Urinary bladder (tissue), 4 donors: ENCODE data around the gene TEF. TPM values are rescaled to one million over a fixed set of nuclear protein-coding genes. Genes with fewer than 3 reads are reported as not detected.

ENCODE experiments used
- DNase-seq: peaks from one replicate; pipeline ENCODE4 v3.0.0-alpha.2; 2015; ENCODE audit errors: extremely low spot score
- H3K27ac ChIP-seq: one replicate; pipeline ENCODE4 v1.5.1; 2013; ENCODE audit warnings: low read depth, mild to moderate bottlenecking, moderate library complexity
- H3K36me3 ChIP-seq: one replicate; pipeline ENCODE4 v1.6.1; 2013; ENCODE audit warnings: mild to moderate bottlenecking, moderate library complexity; ENCODE audit not compliant: insufficient read depth
- H3K4me1 ChIP-seq: one replicate; pipeline ENCODE4 v1.6.1; 2013; ENCODE audit warnings: mild to moderate bottlenecking, moderate library complexity; ENCODE audit not compliant: insufficient read depth
- H3K4me3 ChIP-seq: one replicate; pipeline ENCODE4 v1.5.1; 2013; ENCODE audit warnings: low read depth, low read length
- WGBS: extraction: QIAGEN DNeasy Blood & Tissue Kit; methylation state at CpG from one replicate; pipeline ENCODE4 v1.1.7; 2013; 5-methylcytosine and 5-hydroxymethylcytosine counted together
- polyA plus RNA-seq: library from polyadenylated mRNA; stranded (reverse); fragments of 200-250 nt; gene quantifications from one replicate; pipeline ENCODE4 v1.2.3, GENCODE V29; 2013
- total RNA-seq: library from RNA; depleted of rRNA; stranded (reverse); fragments of >200 nt; gene quantifications from one replicate; pipeline ENCODE4 v1.2.3, GENCODE V29; 2014
- donor health status: healthy with polysubstance abuse.
- donor health status: healthy.

The TEF gene, protein sequence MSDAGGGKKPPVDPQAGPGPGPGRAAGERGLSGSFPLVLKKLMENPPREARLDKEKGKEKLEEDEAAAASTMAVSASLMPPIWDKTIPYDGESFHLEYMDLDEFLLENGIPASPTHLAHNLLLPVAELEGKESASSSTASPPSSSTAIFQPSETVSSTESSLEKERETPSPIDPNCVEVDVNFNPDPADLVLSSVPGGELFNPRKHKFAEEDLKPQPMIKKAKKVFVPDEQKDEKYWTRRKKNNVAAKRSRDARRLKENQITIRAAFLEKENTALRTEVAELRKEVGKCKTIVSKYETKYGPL
- total RNA-seq (9.0 TPM), polyA plus RNA-seq (32.1 TPM)

DNA sequence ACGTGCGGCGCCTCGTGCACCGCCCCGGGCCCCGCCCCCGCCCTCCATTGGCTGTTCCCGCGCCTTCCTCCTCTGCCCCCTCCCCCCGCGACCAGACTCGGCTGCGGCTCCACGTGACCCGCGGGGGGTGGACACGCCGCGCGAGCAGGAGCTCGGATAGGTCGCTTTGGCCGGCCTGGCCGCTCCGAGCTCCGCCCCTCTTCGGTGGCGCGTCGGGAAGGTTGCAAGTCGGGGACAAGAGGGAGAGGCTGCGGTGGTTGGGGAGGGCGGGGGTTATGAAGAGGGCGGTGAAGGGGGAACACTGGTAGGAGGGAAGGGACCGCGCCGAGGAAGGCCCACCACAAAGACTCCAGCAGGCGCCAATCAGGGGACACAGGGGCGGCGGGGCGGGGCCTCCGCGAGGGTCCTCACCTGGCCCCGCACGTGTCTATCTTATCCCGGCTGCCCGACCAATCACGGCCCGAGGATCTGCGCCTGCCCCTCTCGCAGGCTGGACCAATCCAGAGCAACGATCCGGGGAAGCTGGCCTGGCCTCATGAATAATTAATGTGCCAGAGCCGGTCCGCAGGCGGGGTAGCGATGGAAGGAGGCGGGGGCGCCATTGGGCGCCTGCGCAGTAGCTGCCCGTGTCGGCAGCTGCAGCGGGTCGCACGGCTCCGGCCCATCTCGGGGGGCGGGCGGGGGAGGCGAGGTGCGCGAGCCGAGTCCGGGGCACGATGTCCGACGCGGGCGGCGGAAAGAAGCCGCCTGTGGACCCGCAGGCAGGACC lies at the start of gene TEF:
Gene TEF (plus strand): TSS at position 614 of the 769 bp plus-strand sequence. CDS start 103 bp downstream, at position 717.
- H3K4me3 ChIP-seq, result peak within 1 kb of the TSS; percentile 72
- peak; percentile 97 for DNase-seq
- H3K36me3 ChIP-seq, result no peaks in the 10 kb centered on the region
- peaks cover 4% of the 10 kb centered on the region for H3K4me1 ChIP-seq
- under 1% methylated on average over 84 of the region's 84 CpGs for WGBS
- H3K27ac ChIP-seq, result peak within 1 kb of the TSS; percentile 96

DNA sequence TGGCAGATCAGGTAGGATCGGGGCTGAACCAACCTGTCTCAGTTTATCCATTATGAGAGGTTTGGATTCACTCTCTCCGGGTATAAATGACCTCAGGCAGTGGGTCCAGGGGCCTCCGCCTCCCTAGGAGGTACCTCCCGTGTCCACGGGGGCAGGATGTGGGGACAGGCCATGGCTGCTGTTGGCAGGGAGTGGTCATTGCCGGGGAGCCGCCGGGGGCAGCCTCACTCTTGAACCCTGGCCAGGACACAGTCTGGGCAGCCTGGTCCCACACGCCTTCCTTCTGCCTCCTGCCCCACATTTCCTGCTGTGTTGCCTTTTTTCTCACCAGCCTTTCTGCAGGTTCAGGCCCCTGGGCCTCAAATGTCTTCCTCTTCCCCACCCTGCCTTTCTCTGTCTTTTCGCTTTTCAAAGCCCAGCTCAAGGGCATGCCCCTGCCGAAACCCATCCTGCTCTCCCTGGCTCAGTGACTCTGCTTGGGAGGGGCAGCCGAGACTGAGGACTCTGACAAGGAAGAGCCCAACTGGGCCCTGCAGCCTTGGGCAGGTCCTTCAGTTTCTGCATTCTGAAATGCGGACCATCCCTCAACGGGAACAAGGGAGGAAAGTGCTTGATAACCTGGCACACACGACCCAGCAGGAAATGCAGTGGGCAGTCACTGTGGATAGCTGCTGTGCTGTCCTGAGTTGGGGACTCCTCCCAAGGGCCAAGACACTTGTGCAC lies 49.4 kb upstream of the TEF start:
- Histone ChIP-seq H3K4me1 (no peaks in the 10 kb centered on the region), H3K36me3 (peaks cover 6% of the 10 kb centered on the region), H3K4me3 (no peak overlapping the region), H3K27ac (no peak overlapping the region)
- no peak for DNase-seq
- 91% methylated on average over 15 of the region's 15 CpGs for WGBS

DNA sequence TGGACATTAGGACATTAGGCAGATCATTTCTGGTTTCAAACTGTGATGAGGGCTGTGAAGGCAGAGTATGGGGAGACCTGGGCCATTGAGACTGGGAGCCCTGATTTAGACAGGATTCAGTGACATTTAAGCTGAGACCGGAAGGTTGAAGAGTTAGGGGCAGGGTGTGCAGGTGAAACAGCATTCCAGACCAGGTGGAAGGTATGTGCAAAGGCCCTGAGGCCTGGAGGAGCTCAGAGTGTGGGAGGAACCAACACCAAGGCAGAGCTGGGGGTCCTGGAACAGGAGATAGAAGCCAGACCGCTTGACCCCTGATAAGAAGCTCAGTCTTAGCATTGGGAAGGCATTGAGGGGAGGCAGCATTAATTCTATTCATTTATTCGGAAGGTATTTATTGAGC lies 47.9 kb upstream of the TEF start:
- Histone ChIP-seq H3K27ac (no peak overlapping the region), H3K36me3 (peaks cover 5% of the 10 kb centered on the region), H3K4me3 (no peak overlapping the region), H3K4me1 (no peaks in the 10 kb centered on the region)
- WGBS, result 95% methylated on average over 3 of the region's 3 CpGs
- DNase-seq, result no peak

DNA sequence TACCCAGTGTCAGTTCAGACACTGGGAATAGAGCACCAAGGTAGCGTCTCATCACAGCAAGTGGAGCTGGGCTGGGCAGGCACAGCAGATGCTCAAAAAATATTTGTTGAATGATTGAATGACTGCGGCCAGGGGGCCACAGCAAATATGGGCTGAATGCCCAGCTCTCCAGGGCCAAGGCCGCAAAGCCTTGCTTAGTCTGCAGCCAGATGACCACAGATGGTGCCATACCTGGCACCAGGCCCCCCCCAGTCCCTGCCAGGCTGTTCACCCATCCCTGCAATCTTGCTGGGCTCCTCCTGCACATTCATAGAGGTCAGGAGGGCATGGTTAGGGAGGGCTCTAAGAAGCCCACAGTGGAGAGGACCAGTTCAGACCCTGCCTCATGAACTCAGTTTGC lies 47.5 kb upstream of the TEF start:
- Histone ChIP-seq H3K36me3 (peaks cover 5% of the 10 kb centered on the region), H3K27ac (no peak overlapping the region), H3K4me1 (no peaks in the 10 kb centered on the region), H3K4me3 (no peak overlapping the region)
- WGBS, result 92% methylated on average over 3 of the region's 3 CpGs
- no peak for DNase-seq

DNA sequence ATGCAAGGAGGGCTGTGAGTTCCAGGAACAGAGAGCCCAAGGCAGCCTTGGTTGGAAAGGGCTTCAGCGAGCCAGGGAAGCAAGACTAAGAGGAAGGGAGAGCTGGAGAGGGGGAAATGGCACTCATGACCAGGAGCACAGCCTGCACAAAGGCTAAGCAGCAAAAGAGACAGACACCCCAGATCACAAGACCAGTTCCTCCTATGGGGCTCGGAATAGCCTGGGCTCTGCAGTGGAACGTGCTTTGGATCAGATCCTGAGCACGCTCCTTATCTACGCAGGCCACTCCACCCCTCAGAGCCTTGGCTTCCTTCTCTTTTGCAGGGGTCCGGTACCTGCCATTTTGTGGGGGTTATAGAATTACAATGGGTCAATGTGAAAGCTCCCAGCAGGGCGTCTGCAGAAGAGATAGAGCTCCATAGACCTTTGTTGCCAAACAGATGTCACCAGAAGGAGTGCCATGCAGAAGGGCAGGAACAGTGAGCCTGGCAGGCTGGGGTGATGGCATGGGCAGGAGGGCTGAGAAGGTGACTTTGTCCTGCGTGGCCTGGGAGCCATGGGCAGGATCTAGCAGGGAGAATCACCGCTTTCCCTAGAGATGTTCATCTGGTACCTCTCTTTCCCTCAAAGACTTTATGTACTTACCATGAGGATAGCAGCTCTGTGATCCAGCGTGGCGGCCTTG lies 46.6 kb upstream of the TEF start:
- Histone ChIP-seq H3K4me1 (no peaks in the 10 kb centered on the region), H3K27ac (no peak overlapping the region), H3K4me3 (no peak overlapping the region), H3K36me3 (peaks cover 3% of the 10 kb centered on the region)
- 97% methylated on average over 11 of the region's 11 CpGs for WGBS
- DNase-seq, result no peak

DNA sequence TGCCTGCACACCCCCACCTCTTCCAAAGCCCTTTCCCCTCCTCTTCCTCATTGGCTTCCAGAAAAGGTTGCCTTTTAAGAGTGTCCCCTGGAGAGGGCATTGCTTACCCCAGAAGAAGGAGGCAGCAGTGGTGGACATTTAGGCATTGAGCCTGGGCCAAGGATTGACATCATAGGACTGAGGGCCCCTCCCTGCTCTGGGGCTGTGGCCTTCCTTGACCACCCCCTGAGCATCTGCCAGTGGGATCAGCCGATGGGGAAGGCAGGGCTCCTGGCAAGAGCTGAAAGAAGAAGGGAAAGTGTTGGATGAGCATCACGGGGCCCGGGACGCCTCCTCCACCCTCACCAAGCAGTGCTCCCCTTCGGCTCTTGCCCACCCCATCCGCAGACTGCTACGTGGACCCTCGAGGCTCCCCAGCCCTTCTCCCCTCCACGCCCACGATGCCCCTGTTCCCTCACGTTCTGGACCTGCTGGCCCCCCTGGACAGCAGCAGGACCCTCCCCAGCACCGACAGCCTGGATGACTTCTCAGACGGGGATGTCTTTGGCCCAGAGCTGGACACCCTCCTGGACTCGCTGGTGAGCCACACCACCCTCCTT lies 43.0 kb upstream of the TEF start:
- WGBS, result 81% methylated on average over 14 of the region's 14 CpGs
- Histone ChIP-seq H3K4me3 (no peak overlapping the region), H3K36me3 (peaks cover 2% of the 10 kb centered on the region)

DNA sequence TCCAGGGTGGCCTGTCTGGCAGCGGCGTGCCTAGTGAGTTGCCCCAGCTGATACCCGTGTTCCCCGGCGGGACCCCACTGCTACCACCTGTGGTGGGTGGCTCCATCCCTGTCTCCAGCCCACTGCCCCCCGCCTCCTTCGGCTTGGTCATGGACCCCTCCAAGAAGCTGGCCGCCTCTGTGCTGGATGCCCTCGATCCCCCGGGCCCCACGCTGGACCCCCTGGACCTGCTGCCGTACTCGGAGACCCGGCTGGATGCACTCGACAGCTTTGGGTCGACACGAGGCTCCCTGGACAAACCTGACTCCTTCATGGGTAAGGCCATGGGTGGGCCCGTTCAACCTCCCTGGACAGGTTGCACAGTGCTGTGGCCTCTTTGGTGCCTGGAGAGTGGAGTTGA lies 41.9 kb upstream of the TEF start:
- Histone ChIP-seq H3K27ac (no peak overlapping the region), H3K36me3 (peaks cover 2% of the 10 kb centered on the region), H3K4me3 (no peak overlapping the region), H3K4me1 (no peaks in the 10 kb centered on the region)
- WGBS, result 93% methylated on average over 18 of the region's 18 CpGs
- DNase-seq, result no peak

More for the DNA sequence above, 43.0 kb upstream of the TEF start:
- no peak overlapping the region for H3K27ac ChIP-seq
- H3K4me1 ChIP-seq, result no peaks in the 10 kb centered on the region
- no peak for DNase-seq

DNA sequence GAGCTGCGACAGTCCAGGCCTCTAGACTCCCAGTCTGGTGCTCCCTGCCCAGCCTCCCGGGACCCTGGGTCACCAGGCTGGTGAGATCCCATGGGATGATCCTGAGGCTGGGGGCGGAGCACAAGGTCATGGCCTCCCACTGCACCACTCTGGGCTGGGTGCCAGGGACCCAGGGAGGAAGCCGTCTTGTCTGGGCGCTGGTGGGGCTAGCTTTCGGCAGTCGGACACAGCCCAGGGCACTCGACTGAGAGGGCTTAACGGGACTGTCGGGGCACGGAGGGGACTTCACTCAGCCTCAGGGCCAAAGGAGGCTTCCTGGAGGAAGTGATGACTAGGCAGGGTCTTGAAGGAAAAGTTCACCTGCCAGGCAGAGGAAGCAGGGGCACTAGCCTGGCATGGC lies 41.4 kb upstream of the TEF start:
- DNase-seq, result no peak
- peaks cover 2% of the 10 kb centered on the region for H3K36me3 ChIP-seq
- no peak overlapping the region for H3K4me3 ChIP-seq
- 70% methylated on average over 11 of the region's 11 CpGs for WGBS
- no peaks in the 10 kb centered on the region for H3K4me1 ChIP-seq
- no peak overlapping the region for H3K27ac ChIP-seq

DNA sequence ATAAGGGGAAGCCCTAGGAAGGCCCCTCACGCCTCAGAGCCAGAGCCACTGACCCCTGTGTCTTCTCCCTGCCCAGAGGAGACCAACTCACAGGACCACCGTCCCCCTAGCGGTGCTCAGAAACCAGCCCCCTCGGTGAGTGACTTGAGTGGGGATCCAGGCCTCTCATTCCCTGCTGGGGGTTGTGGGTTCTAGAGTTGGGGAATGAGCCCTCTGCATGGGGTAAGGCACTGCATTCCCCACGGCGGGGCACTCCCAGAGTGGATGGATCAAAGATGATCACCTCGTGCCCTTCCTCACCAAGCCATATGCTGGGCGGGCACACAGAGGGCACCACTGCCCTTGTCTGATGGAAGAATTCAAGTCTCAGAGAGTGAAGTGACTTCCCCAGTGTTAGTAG lies 40.7 kb upstream of the TEF start:
- H3K36me3 ChIP-seq, result peaks cover 2% of the 10 kb centered on the region
- no peak for DNase-seq
- WGBS, result 94% methylated on average over 8 of the region's 8 CpGs
- no peak overlapping the region for H3K27ac ChIP-seq
- H3K4me1 ChIP-seq, result no peaks in the 10 kb centered on the region
- no peak overlapping the region for H3K4me3 ChIP-seq

DNA sequence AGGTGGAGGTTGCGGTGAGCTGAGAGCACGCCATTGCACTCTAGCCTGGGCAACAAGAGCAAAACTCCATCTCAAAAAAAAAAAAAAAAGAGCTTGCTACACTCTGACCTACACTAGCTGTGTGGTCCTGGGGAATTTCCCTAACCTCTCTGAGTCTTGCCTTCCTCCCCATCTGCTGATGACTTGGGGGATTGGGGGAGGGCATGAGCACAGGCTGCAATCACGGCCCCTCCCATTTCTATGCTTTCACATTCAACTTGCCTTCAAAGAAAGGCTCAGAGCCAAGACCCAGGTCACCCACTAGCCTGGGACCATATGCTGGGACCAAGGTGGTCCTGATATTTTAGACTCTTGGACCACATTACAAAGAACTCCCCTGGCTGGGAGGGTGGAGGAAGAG lies 39.8 kb upstream of the TEF start:
- Histone ChIP-seq H3K27ac (no peak overlapping the region), H3K4me1 (no peaks in the 10 kb centered on the region), H3K36me3 (peaks cover 2% of the 10 kb centered on the region), H3K4me3 (no peak overlapping the region)
- WGBS, result 92% methylated on average over 3 of the region's 3 CpGs
- DNase-seq, result no peak

DNA sequence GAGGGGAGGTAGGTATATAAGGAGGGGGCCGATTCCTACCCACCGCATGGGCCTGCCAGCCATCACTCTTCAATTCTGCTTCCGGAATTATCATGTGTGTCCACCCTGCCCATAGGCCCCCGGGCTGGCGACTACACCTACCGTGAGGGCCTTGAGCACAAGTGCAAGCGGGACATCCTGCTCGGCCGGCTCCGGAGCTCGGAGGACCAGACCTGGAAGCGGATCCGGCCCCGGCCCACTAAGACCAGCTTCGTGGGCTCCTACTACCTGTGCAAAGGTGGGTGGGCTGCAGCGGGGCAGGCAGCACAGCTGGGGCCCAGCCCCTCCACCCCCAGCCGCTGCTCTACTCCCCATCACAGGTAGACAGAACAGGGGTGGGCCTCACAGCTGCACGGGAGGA lies 38.4 kb upstream of the TEF start:
- WGBS, result 93% methylated on average over 18 of the region's 18 CpGs
- Histone ChIP-seq H3K4me1 (no peaks in the 10 kb centered on the region), H3K27ac (no peak overlapping the region), H3K4me3 (no peak overlapping the region), H3K36me3 (peaks cover 4% of the 10 kb centered on the region)
- DNase-seq, result no peak

DNA sequence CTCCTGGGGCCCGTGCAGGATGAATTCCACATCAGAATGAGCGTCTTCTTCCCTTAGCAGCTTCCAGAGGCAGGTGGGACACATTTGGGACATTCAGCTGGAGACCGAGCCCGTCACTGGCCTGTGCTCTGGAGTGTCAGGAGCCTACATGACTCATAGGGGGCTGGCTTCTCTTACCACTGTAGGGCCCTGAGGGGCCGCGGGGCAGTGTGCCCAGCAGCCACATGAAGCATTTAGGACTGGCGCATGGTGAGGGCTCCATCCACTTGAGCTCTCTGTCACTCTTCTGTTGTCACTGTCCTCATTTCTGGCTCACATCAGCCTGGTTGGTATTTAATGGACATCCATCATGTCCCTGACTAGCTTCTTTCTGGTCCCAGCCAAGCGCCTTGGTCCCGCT lies 38.0 kb upstream of the TEF start:
- Histone ChIP-seq H3K4me1 (no peaks in the 10 kb centered on the region), H3K36me3 (peaks cover 4% of the 10 kb centered on the region), H3K27ac (no peak overlapping the region), H3K4me3 (no peak overlapping the region)
- DNase-seq, result no peak
- 96% methylated on average over 9 of the region's 9 CpGs for WGBS

DNA sequence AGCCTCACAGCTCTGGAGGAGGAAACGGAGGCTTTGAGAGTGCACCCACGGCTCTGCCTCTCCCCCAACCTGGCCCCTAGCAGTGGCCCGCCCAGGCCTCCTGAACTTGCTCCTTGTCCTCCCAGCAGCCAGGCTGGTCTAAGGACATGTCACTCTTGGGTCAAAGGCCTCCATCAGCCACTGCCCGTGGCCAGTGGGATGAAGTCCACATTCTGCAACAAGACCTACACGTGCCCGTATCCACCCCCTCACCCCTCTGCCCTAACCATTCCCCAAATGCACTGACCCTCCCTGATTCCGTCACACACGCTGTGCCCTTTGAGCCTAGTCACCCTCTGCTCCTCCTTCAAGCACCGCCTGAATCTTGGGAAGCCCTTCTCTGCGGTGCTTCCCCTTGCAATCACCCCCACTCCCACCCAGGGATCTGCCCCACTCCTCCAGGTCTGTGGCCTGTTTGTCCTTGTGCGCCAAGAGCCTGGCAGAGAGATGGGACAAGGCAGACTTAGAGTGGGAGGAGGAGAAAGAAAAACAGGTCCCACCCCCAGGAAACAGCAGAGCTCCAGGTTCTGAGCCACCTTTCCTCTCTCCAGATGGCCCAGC lies 37.5 kb upstream of the TEF start:
- DNase-seq, result no peak
- 91% methylated on average over 11 of the region's 11 CpGs for WGBS

More for the DNA sequence above, 37.5 kb upstream of the TEF start:
- Histone ChIP-seq H3K27ac (no peak overlapping the region), H3K4me1 (no peaks in the 10 kb centered on the region), H3K4me3 (no peak overlapping the region), H3K36me3 (peaks cover 6% of the 10 kb centered on the region)
